HCT116 (cell line): ENCODE results near the gene LCOR. TPM values are rescaled to one million over a fixed set of nuclear protein-coding genes. Genes with fewer than 3 reads are reported as not detected.

ENCODE experiments used
- ATAC-seq: fragments of 200-7000 bp; cut with Tn5 transposase; 2 replicates; pipeline ENCODE4 v1.9.1; 2020; ENCODE audit warnings: mild to moderate bottlenecking, moderate library complexity
- BruUV-seq: library from RNA; stranded (reverse); fragments of 400-500 nt; replicated peaks from 2 replicates; lab custom pipeline; 2021; lab: Mats Ljungman, UMichigan
- CTCF ChIA-PET: fragments of 300-600 bp; sonication (Branson Sonifier 250); formaldehyde crosslinking; loops from one replicate; lab custom pipeline; 2021; ENCODE audit warnings: antibody characterized with exemption; lab: Charles Lee
- POLR2A ChIA-PET: fragments of 300-600, 350-600 bp; sonication (Branson Sonifier 250); formaldehyde crosslinking; loops from one replicate; lab custom pipeline; 2021; ENCODE audit warnings: antibody characterized with exemption; lab: Charles Lee
- RAD21 ChIA-PET, 2 experiments: fragments of 300-600 bp; sonication (Branson Sonifier 250); formaldehyde crosslinking; loops; one replicate each; lab custom pipeline; 2023; ENCODE audit warnings: low total read pairs in 2 of 2; ENCODE audit not compliant: uncharacterized antibody in 2 of 2, unreplicated experiment in 2 of 2, low non-redundant PET in 1 of 2; lab: Charles Lee
- DNase-seq: peaks from one replicate; pipeline ENCODE4 v3.0.0-alpha.2; 2010; ENCODE audit warnings: low read depth, low spot score
- H2AFZ ChIP-seq: fragments of 200-600 bp; shearing (Covaris generic), sonication (generic); 2 replicates; pipeline ENCODE4 v1.6.1; 2017; ENCODE audit warnings: low read depth, mixed run types, mixed read lengths, antibody characterized with exemption, low read length; ENCODE audit not compliant: poor library complexity, severe bottlenecking
- H3K27ac ChIP-seq: 2 replicates; pipeline ENCODE4 v1.5.1; 2012; ENCODE audit warnings: low read depth, low read length
- H3K27me3 ChIP-seq: fragments of 200-600 bp; sonication (generic); 2 replicates; pipeline ENCODE4 v1.6.1; 2016; ENCODE audit warnings: mixed run types, low read length, mixed read lengths; ENCODE audit not compliant: insufficient read depth
- H3K36me3 ChIP-seq, 2 experiments: fragments of 200-500 bp in 1 of 2; fragments of 200-600 bp in 1 of 2; sonication (Bioruptor generic) in 1 of 2; sonication (generic) in 1 of 2; 2 replicates each; pipeline versions ENCODE4 v1.5.1 to v1.6.1; 2014 to 2016; ENCODE audit warnings: low read length in 2 of 2, inconsistent platforms in 1 of 2, mixed read lengths in 1 of 2, mixed run types in 1 of 2; ENCODE audit not compliant: insufficient read depth in 2 of 2, control insufficient read depth in 1 of 2
- H3K4me1 ChIP-seq, 2 experiments: fragments of 200-600 bp in 1 of 2; sonication (generic) in 1 of 2; 2 replicates each; pipeline versions ENCODE4 v1.5.1 to v1.6.1; 2012 to 2017; ENCODE audit warnings: low read length in 2 of 2, inconsistent platforms in 1 of 2, mild to moderate bottlenecking in 1 of 2, mixed read lengths in 1 of 2, mixed run types in 1 of 2, moderate library complexity in 1 of 2; ENCODE audit not compliant: insufficient read depth in 2 of 2, control insufficient read depth in 1 of 2
- H3K4me2 ChIP-seq: fragments of 200-600 bp; sonication (generic); 2 replicates; pipeline ENCODE4 v1.6.1; 2017; ENCODE audit warnings: mixed run types, low read length, mixed read lengths
- H3K4me3 ChIP-seq, 2 experiments: fragments of 200-600 bp in 1 of 2; sonication (generic) in 1 of 2; replicated peaks in 1 of 2; 2 replicates each; pipeline ENCODE4 v1.5.1; 2011 to 2016; ENCODE audit warnings: low read length in 2 of 2, control low read depth in 1 of 2, low read depth in 1 of 2, mild to moderate bottlenecking in 1 of 2, mixed read lengths in 1 of 2, mixed run types in 1 of 2
- H3K79me2 ChIP-seq: fragments of 200-600 bp; sonication (generic); 2 replicates; pipeline ENCODE4 v1.6.1; 2017; ENCODE audit warnings: mild to moderate bottlenecking, mixed run types, low read length, moderate library complexity, mixed read lengths; ENCODE audit not compliant: insufficient read depth
- H3K9ac ChIP-seq: fragments of 200-600 bp; sonication (generic); 2 replicates; pipeline ENCODE4 v1.6.1; 2016; ENCODE audit warnings: low read length, mixed read lengths
- H3K9me2 ChIP-seq: fragments of 200-600 bp; sonication (generic), shearing (Covaris generic); 2 replicates; pipeline ENCODE4 v1.6.1; 2017; ENCODE audit warnings: mixed run types, mild to moderate bottlenecking, moderate library complexity; ENCODE audit not compliant: insufficient read depth
- H3K9me3 ChIP-seq, 2 experiments: fragments of 200-500 bp in 1 of 2; fragments of 200-600 bp in 1 of 2; sonication (Bioruptor generic) in 1 of 2; sonication (generic) in 1 of 2; 2 replicates each; pipeline ENCODE4 v1.6.1; 2014 to 2017; ENCODE audit warnings: low read length in 2 of 2, mixed read lengths in 2 of 2, inconsistent platforms in 1 of 2, low read depth in 1 of 2, mild to moderate bottlenecking in 1 of 2, mixed run types in 1 of 2, moderate library complexity in 1 of 2; ENCODE audit not compliant: control insufficient read depth in 1 of 2, insufficient read depth in 1 of 2
- H4K20me1 ChIP-seq: fragments of 200-600 bp; sonication (generic), shearing (Covaris generic); 2 replicates; pipeline ENCODE4 v1.6.1; 2017; ENCODE audit warnings: mixed run types, mild to moderate bottlenecking, moderate library complexity; ENCODE audit not compliant: insufficient read depth
- CBX3 ChIP-seq: IDR thresholded peaks from 2 replicates; pipeline ENCODE4 v1.6.1; 2012; ENCODE audit warnings: low read depth
- JUND ChIP-seq: IDR thresholded peaks from 2 replicates; pipeline ENCODE4 v1.6.1; 2012
- POLR2A ChIP-seq: IDR thresholded peaks from 2 replicates; pipeline ENCODE4 v1.7.0; 2011; ENCODE audit warnings: borderline replicate concordance; ENCODE audit not compliant: insufficient read depth, insufficient read length; ENCODE audit errors: extremely low read depth
- RAD21 ChIP-seq: IDR thresholded peaks from 2 replicates; pipeline ENCODE4 v1.6.1; 2012; ENCODE audit warnings: low read depth, mild to moderate bottlenecking
- YY1 ChIP-seq: IDR thresholded peaks from 2 replicates; pipeline ENCODE4 v1.6.1; 2011; ENCODE audit warnings: low read length, low read depth, moderate library complexity, mild to moderate bottlenecking; ENCODE audit not compliant: insufficient replicate concordance; ENCODE audit errors: extremely low read depth
- ZBTB33 ChIP-seq: IDR thresholded peaks from 2 replicates; pipeline ENCODE4 v1.6.1; 2011; ENCODE audit warnings: mild to moderate bottlenecking, low read length, moderate library complexity; ENCODE audit not compliant: insufficient replicate concordance; ENCODE audit errors: extremely low read depth
- ZFX ChIP-seq: fragments of 450-650 bp; IDR thresholded peaks from 2 replicates; pipeline ENCODE4 v1.6.1; 2017
- intact Hi-C: fragments of 100-400 bp; cut with micrococcal nuclease; formaldehyde crosslinking; loops from 2 replicates; pipeline ENCODE4 v1.10.0; 2022
- total RNA-seq: library from RNA; stranded (reverse); gene quantifications from one replicate; pipeline ENCODE4 v1.2.1, GENCODE V29; 2021; ENCODE audit not compliant: unreplicated experiment

LCOR gene
- total RNA-seq, 1 experiment from 2014 or later = 59.9 TPM

- BruUV-seq = no TSS peak
- H3K4me3 ChIP-seq = no peak overlapping the region
- POLR2A ChIA-PET = no interaction called here
- H2AFZ ChIP-seq = no peak overlapping the region
- H3K27ac ChIP-seq = no peak overlapping the region
- no peaks in the 10 kb centered on the region for H3K79me2 ChIP-seq
- no peak for DNase-seq
- ATAC-seq = no peak
- no peak overlapping the region for H3K4me2 ChIP-seq
- CTCF ChIA-PET = no interaction called here
- RAD21 ChIA-PET = no interaction called here
- H3K27me3 ChIP-seq = no peaks in the 10 kb centered on the region
- H4K20me1 ChIP-seq = no peaks in the 10 kb centered on the region
- TF ChIP-seq ZFX (no peak), ZBTB33 (no peak), JUND (no peak)
- peaks cover 0 to 4% of the 10 kb centered on the region in 2 experiments; a peak in 3 of 4 replicates for H3K4me1 ChIP-seq
- H3K9ac ChIP-seq = no peak overlapping the region
- no peaks in the 10 kb centered on the region for H3K9me2 ChIP-seq
- intact Hi-C loops = no loop called here
- no peaks in the 10 kb centered on the region for H3K36me3 ChIP-seq
- no peaks in the 10 kb centered on the region for H3K9me3 ChIP-seq
Measured at GRCh38 chr10:97018251-97019212, 186.4 kb downstream of the LCOR start.

GRCh38 chr10:97019213-97019844, 187.2 kb downstream of the LCOR start:
- H3K9ac ChIP-seq = no peak overlapping the region
- H3K4me2 ChIP-seq = no peak overlapping the region
- no peaks in the 10 kb centered on the region for H3K79me2 ChIP-seq
- RAD21 ChIA-PET = no interaction called here
- DNase-seq = no peak
- CTCF ChIA-PET = no interaction called here
- H3K27me3 ChIP-seq = no peaks in the 10 kb centered on the region
- H3K9me2 ChIP-seq = no peaks in the 10 kb centered on the region
- no peaks in the 10 kb centered on the region for H3K9me3 ChIP-seq
- TF ChIP-seq POLR2A (no peak), RAD21 (no peak), CBX3 (no peak), YY1 (no peak)
- TF ChIP-seq, all 23 proteins: peak for 0
- POLR2A ChIA-PET = no interaction called here
- no peak for ATAC-seq
- H3K4me1 ChIP-seq = peaks cover 7 to 12% of the 10 kb centered on the region in 2 experiments; a peak in 3 of 4 replicates
- H2AFZ ChIP-seq = no peak overlapping the region
- BruUV-seq = no TSS peak
- no peaks in the 10 kb centered on the region for H3K36me3 ChIP-seq
- no peaks in the 10 kb centered on the region for H4K20me1 ChIP-seq
- intact Hi-C loops = no loop called here
- H3K4me3 ChIP-seq = no peak overlapping the region
- H3K27ac ChIP-seq = no peak overlapping the region
